Brain microvascular endothelial cell (primary cell): ENCODE data around the gene RPUSD3.

Source experiments
- DNase-seq: peaks from one replicate; pipeline ENCODE4 v3.0.0-alpha.2; 2020
- H3K27ac ChIP-seq: fragments of 250-450 bp; sonication (Bioruptor Pico); 2 replicates; pipeline ENCODE4 v1.5.1; 2020; ENCODE audit warnings: mild to moderate bottlenecking, moderate library complexity
- H3K27me3 ChIP-seq: fragments of 250-450 bp; sonication (Bioruptor Pico); replicated peaks from 2 replicates; pipeline ENCODE4 v1.5.1; 2020; ENCODE audit warnings: mild to moderate bottlenecking
- H3K36me3 ChIP-seq: fragments of 250-450 bp; sonication (Bioruptor Pico); replicated peaks from 2 replicates; pipeline ENCODE4 v1.5.1; 2020; ENCODE audit warnings: mild to moderate bottlenecking
- H3K4me3 ChIP-seq: 2 replicates; pipeline ENCODE4 v1.5.1; 2011; ENCODE audit warnings: low read depth, mild to moderate bottlenecking, control low read depth, low read length, moderate library complexity
- CTCF ChIP-seq: IDR thresholded peaks from 2 replicates; pipeline ENCODE4 v1.5.1; 2011; ENCODE audit warnings: low read depth, mild to moderate bottlenecking, moderate library complexity, low read length, control low read depth, inconsistent platforms; ENCODE audit errors: missing control alignments
- in situ Hi-C: cut with HindIII; loops from 2 replicates; pipeline ENCODE4 v1.10.0; 2017; ENCODE audit warnings: low sequenced_read_pairs, low pct_ligation_motif_present

Gene RPUSD3

GRCh38 chr3:9843715-9844438 lies at the start of gene RPUSD3:
RPUSD3 (minus strand) TSS chr3:9844008; CDS start chr3:9843990, 18 bp downstream.
- in situ Hi-C loops, result no loop called here
- DNase-seq, result peak; percentile 93
- Histone ChIP-seq H3K27ac (no peak within 1 kb of the TSS), H3K4me3 (peak within 1 kb of the TSS; percentile 94), H3K27me3 (no peaks in the 10 kb centered on the region), H3K36me3 (peaks cover 11% of the 10 kb centered on the region)
- TF ChIP-seq CTCF, result no peak

GRCh38 chr3:9891072-9891622 lies 47.3 kb upstream of the RPUSD3 start:
- Histone ChIP-seq H3K27me3 (no peaks in the 10 kb centered on the region), H3K27ac (peak overlapping the region; percentile 99), H3K4me3 (peak overlapping the region; percentile 97), H3K36me3 (peaks cover 13% of the 10 kb centered on the region)
- in situ Hi-C loops, result no loop called here
- no peak for DNase-seq
- no peak for TF ChIP-seq CTCF

- peak within 1 kb of the TSS; percentile 99 for H3K27ac ChIP-seq
- TF ChIP-seq CTCF, result no peak
- no peaks in the 10 kb centered on the region for H3K27me3 ChIP-seq
- DNase-seq, result peak; percentile 88
- peak within 1 kb of the TSS; percentile 97 for H3K4me3 ChIP-seq
- peaks cover 13% of the 10 kb centered on the region for H3K36me3 ChIP-seq
- in situ Hi-C loops, result no loop called here
Observed at GRCh38 chr3:9890249-9891071, 46.7 kb upstream of the RPUSD3 start, which contains the start of gene JAGN1. JAGN1 (plus strand) TSS chr3:9890610; CDS start chr3:9890723, 113 bp downstream.

- in situ Hi-C loops, result no loop called here
- H3K36me3 ChIP-seq, result peaks cover 13% of the 10 kb centered on the region
- H3K27ac ChIP-seq, result no peak overlapping the region
- TF ChIP-seq CTCF, result no peak
- H3K4me3 ChIP-seq, result no peak overlapping the region
- DNase-seq, result no peak
- H3K27me3 ChIP-seq, result no peaks in the 10 kb centered on the region
Observed at GRCh38 chr3:9889405-9889804, 45.6 kb upstream of the RPUSD3 start.

- no peak for DNase-seq
- no peak for TF ChIP-seq CTCF
- Histone ChIP-seq H3K36me3 (peaks cover 10% of the 10 kb centered on the region), H3K4me3 (no peak overlapping the region), H3K27ac (no peak overlapping the region), H3K27me3 (no peaks in the 10 kb centered on the region)
- in situ Hi-C loops, result no loop called here
Observed at GRCh38 chr3:9888540-9888939, 44.7 kb upstream of the RPUSD3 start.
